ENCODE measurements around the gene SORCS2. TPM values are rescaled to one million over a fixed set of nuclear protein-coding genes. Genes with fewer than 3 reads are reported as not detected.

The SORCS2 gene
- total RNA-seq, 1 donor from 2014 or later = 5.2 TPM

GRCh38 chr4:7424553-7425111 lies 232.3 kb downstream of the SORCS2 start:
- H3K9me3 Mint-ChIP-seq = no peaks in the 10 kb centered on the region
- no peak overlapping the region for H3K9ac ChIP-seq
- no peak overlapping the region for H3K4me3 ChIP-seq
- H3K79me2 ChIP-seq (ENCODE audit: low read depth) = no peaks in the 10 kb centered on the region
- H3K27ac Mint-ChIP-seq = no peak overlapping the region
- H3K36me3 ChIP-seq = no peaks in the 10 kb centered on the region
- H3F3A ChIP-seq (ENCODE audit: low read depth) = no peaks in the 10 kb centered on the region
- no peak overlapping the region for H2AFZ ChIP-seq (replicated peaks)
- peaks cover 9% of the 10 kb centered on the region for H4K20me1 ChIP-seq (ENCODE audit: low read depth)
- TF ChIP-seq EZH2phosphoT487 (IDR thresholded peaks at IDR 0.05) (no peak), EZH2 (IDR thresholded peaks at IDR 0.05) (no peak), CTCF (IDR thresholded peaks at IDR 0.05) (no peak)
- no peak overlapping the region for H3K4me3 Mint-ChIP-seq
- peaks cover 31% of the 10 kb centered on the region for H3K4me1 Mint-ChIP-seq
- peaks cover 9% of the 10 kb centered on the region for H3K27me3 Mint-ChIP-seq (ENCODE audit: insufficient read depth, low read depth)
- no peak overlapping the region for H3K4me2 ChIP-seq
- H3K27ac ChIP-seq = no peak overlapping the region
- no peaks in the 10 kb centered on the region for H3K9me3 ChIP-seq (ENCODE audit: low read depth)
- H3K36me3 Mint-ChIP-seq = no peaks in the 10 kb centered on the region
- DNase-seq (ENCODE audit: low spot score) = no peak
- H3K27me3 ChIP-seq = no peaks in the 10 kb centered on the region
- H3K4me1 ChIP-seq = peaks cover 21% of the 10 kb centered on the region

DNA sequence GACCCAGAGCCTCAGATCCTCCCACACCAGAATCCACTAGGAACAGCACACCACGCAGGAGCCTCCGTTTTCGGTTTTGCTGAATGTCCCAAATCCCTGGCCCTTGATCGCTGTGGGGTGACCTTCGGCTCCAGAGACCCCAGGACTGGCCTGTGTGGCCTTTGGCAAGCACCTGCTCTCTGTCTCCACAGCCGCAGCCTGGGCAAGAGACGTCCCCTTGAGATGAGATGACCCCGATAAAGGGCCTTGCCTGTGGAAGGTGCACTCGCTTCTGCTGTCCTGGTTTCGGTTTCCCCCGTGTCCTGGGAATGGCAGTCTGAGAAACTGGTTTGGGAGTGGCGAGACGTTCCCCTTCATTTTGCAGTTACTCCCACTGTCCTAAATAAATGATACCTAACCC lies 232.8 kb downstream of the SORCS2 start:
- Mint-ChIP-seq H3K9me3 (no peaks in the 10 kb centered on the region), H3K4me1 (peaks cover 34% of the 10 kb centered on the region), H3K27ac (peak overlapping the region; percentile 85), H3K27me3 (ENCODE audit: insufficient read depth, low read depth) (peaks cover 9% of the 10 kb centered on the region), H3K36me3 (no peaks in the 10 kb centered on the region), H3K4me3 (no peak overlapping the region)
- H3K36me3 ChIP-seq = no peaks in the 10 kb centered on the region
- H3K27me3 ChIP-seq = no peaks in the 10 kb centered on the region
- H3K4me1 ChIP-seq = peaks cover 25% of the 10 kb centered on the region
- no peaks in the 10 kb centered on the region for H3F3A ChIP-seq (ENCODE audit: low read depth)
- no peak overlapping the region for H3K9ac ChIP-seq
- no peak overlapping the region for H2AFZ ChIP-seq (replicated peaks)
- no peak for DNase-seq (ENCODE audit: low spot score)
- no peak overlapping the region for H3K27ac ChIP-seq
- H3K4me2 ChIP-seq = no peak overlapping the region
- no peaks in the 10 kb centered on the region for H3K79me2 ChIP-seq (ENCODE audit: low read depth)
- peaks cover 9% of the 10 kb centered on the region for H4K20me1 ChIP-seq (ENCODE audit: low read depth)
- no peak for TF ChIP-seq EZH2phosphoT487 (IDR thresholded peaks at IDR 0.05)
- TF ChIP-seq EZH2 (IDR thresholded peaks at IDR 0.05) = no peak
- TF ChIP-seq CTCF (IDR thresholded peaks at IDR 0.05) = no peak
- H3K9me3 ChIP-seq (ENCODE audit: low read depth) = no peaks in the 10 kb centered on the region
- no peak overlapping the region for H3K4me3 ChIP-seq

DNA sequence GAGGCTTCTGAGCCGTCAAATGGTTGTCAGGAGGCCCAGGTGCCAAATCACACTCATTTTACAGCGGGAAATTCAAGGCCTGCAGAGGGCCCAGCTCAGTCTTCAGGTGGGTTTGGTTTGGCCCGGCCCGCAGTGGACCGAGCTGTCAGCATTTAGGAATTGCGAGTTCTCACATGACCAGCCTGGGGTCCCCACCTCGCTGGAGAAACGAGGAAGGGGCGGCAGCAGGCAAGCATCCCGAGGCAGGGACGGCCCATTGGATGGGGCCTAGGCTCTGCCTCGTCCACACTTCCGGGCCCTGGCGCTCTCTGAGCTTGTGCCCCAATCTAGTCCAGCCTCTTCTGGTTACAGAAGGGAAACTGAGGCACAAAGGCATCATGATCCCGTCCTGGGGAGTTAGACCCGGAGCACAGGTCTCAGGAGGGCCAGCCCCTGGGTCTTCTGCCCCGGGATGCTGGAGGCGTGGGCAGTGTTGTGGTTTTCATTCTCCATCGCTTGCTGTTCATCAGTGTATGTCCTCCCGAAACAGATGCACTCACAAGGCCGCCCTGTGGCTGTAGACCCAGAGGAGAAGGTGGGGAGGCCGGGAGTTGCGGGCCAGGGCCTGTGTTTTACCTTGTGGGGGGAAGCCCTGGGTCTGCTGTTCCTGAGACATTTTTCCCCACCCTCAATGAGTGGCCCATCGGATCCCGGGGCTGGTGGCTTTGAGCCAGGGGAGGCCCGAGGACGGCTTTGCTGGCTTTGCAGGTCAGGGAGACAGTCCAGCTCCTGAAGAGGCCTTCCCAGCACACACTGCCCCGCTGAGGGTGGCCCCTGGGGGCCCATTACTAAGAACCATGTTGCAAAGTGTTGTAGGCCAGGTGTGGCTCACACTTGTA lies 233.5 kb downstream of the SORCS2 start:
- no peak for DNase-seq (ENCODE audit: low spot score)
- H3K27me3 Mint-ChIP-seq (ENCODE audit: insufficient read depth, low read depth) = peaks cover 7% of the 10 kb centered on the region
- no peak overlapping the region for H3K4me2 ChIP-seq
- no peaks in the 10 kb centered on the region for H3K9me3 Mint-ChIP-seq
- H4K20me1 ChIP-seq (ENCODE audit: low read depth) = peaks cover 14% of the 10 kb centered on the region
- no peak overlapping the region for H3K4me3 ChIP-seq
- H3K9ac ChIP-seq = no peak overlapping the region
- H3K4me1 ChIP-seq = peaks cover 32% of the 10 kb centered on the region
- H3K4me3 Mint-ChIP-seq = no peak overlapping the region
- TF ChIP-seq EZH2phosphoT487 (IDR thresholded peaks at IDR 0.05) = no peak
- no peak for TF ChIP-seq EZH2 (IDR thresholded peaks at IDR 0.05)
- no peak for TF ChIP-seq CTCF (IDR thresholded peaks at IDR 0.05)
- H3K9me3 ChIP-seq (ENCODE audit: low read depth) = no peaks in the 10 kb centered on the region
- H3F3A ChIP-seq (ENCODE audit: low read depth) = no peaks in the 10 kb centered on the region
- H3K27ac ChIP-seq = no peak overlapping the region
- H3K36me3 Mint-ChIP-seq = no peaks in the 10 kb centered on the region
- peaks cover 37% of the 10 kb centered on the region for H3K4me1 Mint-ChIP-seq
- H2AFZ ChIP-seq (replicated peaks) = no peak overlapping the region
- H3K36me3 ChIP-seq = no peaks in the 10 kb centered on the region
- no peaks in the 10 kb centered on the region for H3K27me3 ChIP-seq
- H3K27ac Mint-ChIP-seq = peak overlapping the region; percentile 85
- no peaks in the 10 kb centered on the region for H3K79me2 ChIP-seq (ENCODE audit: low read depth)

All from neural progenitor cell (in vitro differentiated cells).